PC-3 (cell line): ENCODE results near the gene PNRC2. TPM values are rescaled to one million over a fixed set of nuclear protein-coding genes. Genes with fewer than 3 reads are reported as not detected.

ENCODE experiments used
- ATAC-seq: fragments of 200-7000 bp; cut with Tn5 transposase; 2 replicates; pipeline ENCODE4 v1.9.1; 2020; ENCODE audit warnings: mild to moderate bottlenecking, moderate library complexity
- BruUV-seq: library from RNA; stranded (reverse); fragments of 400-500 nt; replicated peaks from 2 replicates; lab custom pipeline; 2021; lab: Mats Ljungman, UMichigan
- CTCF ChIA-PET: fragments of 300-600 bp; sonication (Branson Sonifier 250); formaldehyde crosslinking; loops from one replicate; lab custom pipeline; 2022; ENCODE audit warnings: antibody characterized with exemption; lab: Charles Lee
- POLR2A ChIA-PET: fragments of 300-600 bp; sonication (Branson Sonifier 250); formaldehyde crosslinking; loops from one replicate; lab custom pipeline; 2022; ENCODE audit warnings: antibody characterized with exemption; ENCODE audit not compliant: unreplicated experiment; lab: Charles Lee
- DNase-seq: peaks from one replicate; pipeline ENCODE4 v3.0.0-alpha.2; 2015
- H2AFZ ChIP-seq: fragments of 300-600 bp; sonication (generic); 2 replicates; pipeline ENCODE4 v1.6.0; 2016; ENCODE audit warnings: antibody characterized with exemption, low read length
- H3F3A ChIP-seq: fragments of 300-600 bp; sonication (generic); one replicate; pipeline ENCODE4 v1.6.0; 2017; ENCODE audit warnings: antibody characterized with exemption, low read length, control low read depth, mild to moderate bottlenecking; ENCODE audit not compliant: unreplicated experiment
- H3K27ac ChIP-seq: fragments of 300-600 bp; sonication (generic); 2 replicates; pipeline ENCODE4 v1.5.1; 2016; ENCODE audit warnings: mild to moderate bottlenecking, low read length
- H3K27me3 ChIP-seq: fragments of 300-600 bp; sonication (generic); 2 replicates; pipeline ENCODE4 v1.6.1; 2016; ENCODE audit warnings: low read length, mixed read lengths
- H3K36me3 ChIP-seq: fragments of 300-600 bp; sonication (generic); 2 replicates; pipeline ENCODE4 v1.6.1; 2016; ENCODE audit warnings: low read depth, mixed run types, low read length, mixed read lengths
- H3K4me1 ChIP-seq: fragments of 300-600 bp; sonication (generic); 2 replicates; pipeline ENCODE4 v1.5.1; 2016; ENCODE audit warnings: low read length; ENCODE audit not compliant: insufficient read depth
- H3K4me2 ChIP-seq: fragments of 300-600 bp; sonication (generic); 2 replicates; pipeline ENCODE4 v1.6.0; 2016; ENCODE audit warnings: low read length
- H3K4me3 ChIP-seq: fragments of 300-600 bp; sonication (generic); 2 replicates; pipeline ENCODE4 v1.5.1; 2016; ENCODE audit warnings: mild to moderate bottlenecking, low read length, mixed read lengths
- H3K79me2 ChIP-seq: fragments of 300-600 bp; sonication (generic); 2 replicates; pipeline ENCODE4 v1.6.1; 2017; ENCODE audit warnings: low read length, mixed read lengths
- H3K9ac ChIP-seq: fragments of 300-600 bp; sonication (generic); 2 replicates; pipeline ENCODE4 v1.6.0; 2016; ENCODE audit warnings: mild to moderate bottlenecking, low read length
- H3K9me2 ChIP-seq: fragments of 300-600 bp; sonication (generic); replicated peaks from 2 replicates; pipeline ENCODE4 v1.6.1; 2016; ENCODE audit warnings: mixed run types, low read length, mixed read lengths
- H3K9me3 ChIP-seq: fragments of 300-600 bp; sonication (generic); 2 replicates; pipeline ENCODE4 v1.6.1; 2016; ENCODE audit warnings: low read length, mixed read lengths
- H4K20me1 ChIP-seq: fragments of 300-600 bp; sonication (generic); 2 replicates; pipeline ENCODE4 v1.6.1; 2016; ENCODE audit warnings: low read length, mixed read lengths
- CTCF ChIP-seq: fragments of 300-600 bp; sonication (generic); conservative IDR thresholded peaks from 2 replicates; pipeline ENCODE4 v1.5.1; 2017; ENCODE audit warnings: antibody characterized with exemption, low read depth, mild to moderate bottlenecking, low read length
- EZH2 ChIP-seq: fragments of 300-600 bp; sonication (generic); IDR thresholded peaks from one replicate; pipeline ENCODE4 v1.6.1; 2017; ENCODE audit warnings: antibody characterized with exemption, mild to moderate bottlenecking, low read length; ENCODE audit not compliant: unreplicated experiment
- EZH2phosphoT487 ChIP-seq: fragments of 300-600 bp; sonication (generic); IDR thresholded peaks from 2 replicates; pipeline ENCODE4 v1.6.1; 2018; ENCODE audit warnings: mild to moderate bottlenecking, antibody characterized with exemption, low read length, borderline replicate concordance
- intact Hi-C: fragments of 100-400 bp; cut with micrococcal nuclease; formaldehyde crosslinking; loops from 2 replicates; pipeline ENCODE4 v1.9.0; 2023
- total RNA-seq: library from RNA; depleted of rRNA; stranded (reverse); fragments of >200 nt; gene quantifications from 2 replicates; pipeline ENCODE4 v1.2.3, GENCODE V29; 2014

The PNRC2 gene
- total RNA-seq, 1 experiment from 2014 or later: 45.6 TPM

- H3F3A ChIP-seq: no peaks in the 10 kb centered on the region
- H3K4me3 ChIP-seq: no peak overlapping the region
- ATAC-seq: no peak
- intact Hi-C loops: no loop called here
- no peak overlapping the region for H2AFZ ChIP-seq
- H4K20me1 ChIP-seq: no peaks in the 10 kb centered on the region
- H3K27me3 ChIP-seq: no peaks in the 10 kb centered on the region
- ChIA-PET POLR2A (interaction anchor here (0.5 to 0.7 kb wide), 2 partner anchors 42 to 86 kb away, joined by 10 to 15 read pairs; no protein-coding TSS in a partner anchor), CTCF (interaction anchor here (0.6 kb wide), 1 partner anchor 121 kb away, joined by 3 read pairs; no protein-coding TSS in a partner anchor)
- BruUV-seq: no TSS peak
- H3K9me3 ChIP-seq: no peaks in the 10 kb centered on the region
- H3K36me3 ChIP-seq: no peaks in the 10 kb centered on the region
- H3K9ac ChIP-seq: no peak overlapping the region
- H3K4me1 ChIP-seq: 0 out of 2 replicates have a peak, but pooled peaks cover 5% of the 10 kb centered on the region
- TF ChIP-seq EZH2phosphoT487: no peak
- TF ChIP-seq CTCF: no peak
- no peak for TF ChIP-seq EZH2
- DNase-seq: no peak
- no peaks in the 10 kb centered on the region for H3K9me2 ChIP-seq
- H3K79me2 ChIP-seq: no peaks in the 10 kb centered on the region
- no peak overlapping the region for H3K4me2 ChIP-seq
- H3K27ac ChIP-seq: no peak overlapping the region
Measured at GRCh38 chr1:23910553-23911246, 48.9 kb upstream of the PNRC2 start.

GRCh38 chr1:23911921-23912320, 47.7 kb upstream of the PNRC2 start:
- Histone ChIP-seq H2AFZ (no peak overlapping the region), H3K4me3 (no peak overlapping the region), H3K27me3 (no peaks in the 10 kb centered on the region), H3K4me2 (no peak overlapping the region), H3K9me2 (no peaks in the 10 kb centered on the region), H3K27ac (no peak overlapping the region), H3K36me3 (no peaks in the 10 kb centered on the region), H3F3A (no peaks in the 10 kb centered on the region), H4K20me1 (no peaks in the 10 kb centered on the region), H3K9ac (no peak overlapping the region), H3K79me2 (no peaks in the 10 kb centered on the region), H3K4me1 (0 out of 2 replicates have a peak, but pooled peaks cover 5% of the 10 kb centered on the region), H3K9me3 (no peaks in the 10 kb centered on the region)
- TF ChIP-seq EZH2phosphoT487: no peak
- no peak for TF ChIP-seq EZH2
- TF ChIP-seq CTCF: no peak
- CTCF ChIA-PET: no interaction called here
- intact Hi-C loops: no loop called here
- DNase-seq (no peak), ATAC-seq (no peak)
- POLR2A ChIA-PET: no interaction called here
- BruUV-seq: no TSS peak

- no peak within 1 kb of the TSS for H3K4me2 ChIP-seq
- POLR2A ChIA-PET: no interaction called here
- no peak for ATAC-seq
Measured at GRCh38 chr1:23913212-23913880, 46.3 kb upstream of the PNRC2 start, which contains the start of gene CNR2. Gene CNR2, minus strand, starts transcription at chr1:23913362. Its CDS starts 37,745 bp downstream, at chr1:23875617.

More at GRCh38 chr1:23913212-23913880, 46.3 kb upstream of the PNRC2 start, which contains the start of gene CNR2:
- TF ChIP-seq EZH2: no peak
- no peak for TF ChIP-seq EZH2phosphoT487
- TF ChIP-seq CTCF: no peak
- no peaks in the 10 kb centered on the region for H3F3A ChIP-seq
- no peak within 1 kb of the TSS for H2AFZ ChIP-seq
- H3K9ac ChIP-seq: no peak within 1 kb of the TSS
- no peaks in the 10 kb centered on the region for H3K27me3 ChIP-seq
- H3K4me1 ChIP-seq: 0 out of 2 replicates have a peak, but pooled peaks cover 5% of the 10 kb centered on the region
- H4K20me1 ChIP-seq: no peaks in the 10 kb centered on the region
- intact Hi-C loops: no loop called here
- no peaks in the 10 kb centered on the region for H3K9me3 ChIP-seq
- no peak within 1 kb of the TSS for H3K27ac ChIP-seq
- H3K9me2 ChIP-seq: no peaks in the 10 kb centered on the region
- H3K79me2 ChIP-seq: no peaks in the 10 kb centered on the region
- no peaks in the 10 kb centered on the region for H3K36me3 ChIP-seq
- DNase-seq: no peak
- H3K4me3 ChIP-seq: no peak within 1 kb of the TSS
- no TSS peak for BruUV-seq
- CTCF ChIA-PET: no interaction called here
